GM12873 (cell line): ENCODE measurements around the gene CIROP.

ENCODE experiments used
- TF ChIP-seq, protein P1 (sequence below): IDR thresholded peaks from 2 replicates; pipeline ENCODE4 v1.5.1; 2012; ENCODE audit warnings: low read depth, mild to moderate bottlenecking, moderate library complexity, low read length, control low read depth; ENCODE audit not compliant: insufficient read depth; ENCODE audit errors: missing control alignments

CIROP gene

DNA sequence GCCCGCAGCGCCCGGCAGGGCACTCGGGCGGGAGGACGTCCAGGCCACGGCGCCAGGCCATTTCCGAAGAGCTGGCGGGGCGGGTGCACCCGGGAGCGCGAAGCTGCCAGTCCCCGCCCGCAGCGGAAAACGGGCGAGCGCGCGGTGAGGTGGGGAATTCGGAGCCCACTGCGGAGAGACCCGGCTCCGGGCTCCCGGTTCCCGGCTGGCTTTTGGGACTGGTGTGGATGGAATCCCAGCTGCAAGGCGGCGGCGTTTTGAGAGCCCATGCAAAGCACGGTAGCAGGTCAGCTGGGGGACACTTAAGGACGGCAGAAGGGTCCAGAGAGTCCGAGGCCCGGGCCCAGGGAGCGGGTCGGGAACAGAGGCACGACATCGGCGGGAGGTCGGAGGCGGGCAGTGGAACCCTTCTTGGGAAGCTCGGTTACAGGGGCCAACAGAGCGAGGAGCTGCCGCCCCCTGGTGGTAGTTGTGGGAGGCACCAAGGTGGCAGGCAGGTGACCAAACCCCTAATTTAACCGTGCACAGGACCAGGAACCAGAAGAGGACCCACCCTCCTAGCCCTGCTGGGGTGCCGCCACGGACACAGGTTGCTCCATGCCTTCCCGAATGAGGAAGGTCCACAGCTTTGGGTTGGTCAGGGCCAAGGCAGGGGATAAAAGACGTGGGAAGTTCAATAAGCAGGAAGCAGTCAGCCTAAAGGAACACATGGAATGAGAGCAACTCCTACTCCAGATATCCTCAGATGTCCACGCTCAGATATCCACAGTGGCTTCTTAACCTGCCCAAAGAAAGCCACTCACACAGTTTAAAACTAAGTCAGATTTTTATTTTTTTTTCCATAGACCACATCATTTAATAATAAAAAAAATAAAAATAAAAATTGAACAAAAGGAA lies 46.8 kb downstream of the CIROP start:
- TF ChIP-seq, protein P1, sequence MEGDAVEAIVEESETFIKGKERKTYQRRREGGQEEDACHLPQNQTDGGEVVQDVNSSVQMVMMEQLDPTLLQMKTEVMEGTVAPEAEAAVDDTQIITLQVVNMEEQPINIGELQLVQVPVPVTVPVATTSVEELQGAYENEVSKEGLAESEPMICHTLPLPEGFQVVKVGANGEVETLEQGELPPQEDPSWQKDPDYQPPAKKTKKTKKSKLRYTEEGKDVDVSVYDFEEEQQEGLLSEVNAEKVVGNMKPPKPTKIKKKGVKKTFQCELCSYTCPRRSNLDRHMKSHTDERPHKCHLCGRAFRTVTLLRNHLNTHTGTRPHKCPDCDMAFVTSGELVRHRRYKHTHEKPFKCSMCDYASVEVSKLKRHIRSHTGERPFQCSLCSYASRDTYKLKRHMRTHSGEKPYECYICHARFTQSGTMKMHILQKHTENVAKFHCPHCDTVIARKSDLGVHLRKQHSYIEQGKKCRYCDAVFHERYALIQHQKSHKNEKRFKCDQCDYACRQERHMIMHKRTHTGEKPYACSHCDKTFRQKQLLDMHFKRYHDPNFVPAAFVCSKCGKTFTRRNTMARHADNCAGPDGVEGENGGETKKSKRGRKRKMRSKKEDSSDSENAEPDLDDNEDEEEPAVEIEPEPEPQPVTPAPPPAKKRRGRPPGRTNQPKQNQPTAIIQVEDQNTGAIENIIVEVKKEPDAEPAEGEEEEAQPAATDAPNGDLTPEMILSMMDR = peak; percentile 96

DNA sequence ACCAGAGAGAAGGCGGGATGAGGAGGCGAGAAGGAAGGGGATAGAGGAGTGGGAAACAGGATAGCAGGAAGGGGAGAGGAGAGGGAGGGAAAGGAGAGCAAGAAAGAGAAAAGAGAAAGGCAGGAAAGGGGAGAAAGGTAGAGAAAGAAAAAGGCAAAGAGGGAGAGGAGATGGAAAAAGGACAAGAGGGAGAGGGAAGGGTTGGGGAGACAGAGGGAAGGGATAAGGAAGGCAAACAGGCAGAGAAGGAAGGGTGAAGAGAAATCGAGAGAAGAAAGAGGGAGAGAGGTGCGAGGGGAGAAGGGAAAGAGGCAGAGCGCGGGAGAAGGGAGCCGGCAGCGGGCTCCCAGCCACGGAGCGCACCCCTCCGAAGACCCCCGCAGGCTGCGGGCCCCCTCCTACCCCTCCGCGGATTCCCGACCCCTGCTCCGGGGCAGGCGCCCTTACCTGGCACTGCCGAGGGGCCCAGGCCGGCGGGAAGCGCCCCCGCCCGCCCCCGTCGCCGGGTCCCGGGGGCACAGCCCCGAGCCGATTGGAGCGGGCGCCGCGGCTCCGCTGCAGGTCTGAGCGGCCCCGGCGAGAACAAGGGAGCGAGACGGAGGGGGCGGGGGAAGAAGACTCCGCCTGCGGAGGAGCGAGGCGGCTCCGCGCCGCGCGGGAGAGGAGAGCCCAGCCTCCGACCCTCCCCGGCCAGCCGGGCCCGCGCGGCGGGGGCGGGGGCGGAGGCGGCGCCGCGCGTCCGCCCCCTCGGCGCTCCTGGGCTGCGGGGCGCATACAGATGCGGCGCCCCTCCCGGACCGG lies 47.6 kb downstream of the CIROP start, which contains the start of gene CDH24:
Gene CDH24 (minus strand): TSS at position 565 of the 801 bp plus-strand sequence. CDS start 1,787 bp downstream, outside the sequence.
- TF ChIP-seq, protein P1 = no peak

DNA sequence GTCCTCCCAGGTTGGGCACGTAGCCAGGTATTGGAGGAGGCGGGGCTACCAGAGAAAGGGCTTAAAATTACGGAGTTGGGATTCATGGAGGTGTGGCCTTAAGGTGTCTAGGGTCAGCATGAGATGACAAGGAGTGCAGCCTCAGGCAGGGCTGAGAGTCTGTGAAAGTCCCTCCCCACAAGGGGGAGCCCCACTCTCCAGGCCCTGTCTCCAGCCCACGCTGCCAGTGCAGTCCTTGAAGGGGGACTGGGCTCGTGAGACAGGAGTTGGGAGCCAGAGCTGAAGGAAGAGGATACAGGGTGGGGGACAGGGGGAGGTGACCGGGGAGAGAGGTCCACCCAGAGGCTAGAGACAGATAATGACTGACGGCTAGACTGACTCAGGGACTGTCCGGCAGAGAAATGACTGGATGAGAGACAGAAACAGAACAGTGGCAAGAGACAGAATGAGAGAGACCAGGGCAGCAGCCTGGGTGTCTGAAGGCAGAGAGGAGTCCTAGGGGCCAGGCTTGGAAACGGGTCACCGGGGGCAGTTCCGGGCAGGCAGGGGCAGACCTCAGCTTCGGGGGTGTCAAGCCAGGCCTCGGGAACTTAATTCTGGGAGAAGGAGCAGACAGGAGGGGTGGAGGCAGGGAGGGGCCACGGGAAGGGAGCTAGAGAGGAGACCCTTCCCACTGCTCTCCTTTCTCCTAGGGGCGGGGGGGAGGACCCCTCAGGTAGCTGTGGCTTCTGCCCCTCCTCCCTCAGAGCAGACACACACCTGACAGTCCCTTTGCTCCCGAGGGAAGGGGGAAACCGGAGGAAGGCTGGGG lies 48.4 kb downstream of the CIROP start:
- TF ChIP-seq, protein P1 = peak; percentile 93

DNA sequence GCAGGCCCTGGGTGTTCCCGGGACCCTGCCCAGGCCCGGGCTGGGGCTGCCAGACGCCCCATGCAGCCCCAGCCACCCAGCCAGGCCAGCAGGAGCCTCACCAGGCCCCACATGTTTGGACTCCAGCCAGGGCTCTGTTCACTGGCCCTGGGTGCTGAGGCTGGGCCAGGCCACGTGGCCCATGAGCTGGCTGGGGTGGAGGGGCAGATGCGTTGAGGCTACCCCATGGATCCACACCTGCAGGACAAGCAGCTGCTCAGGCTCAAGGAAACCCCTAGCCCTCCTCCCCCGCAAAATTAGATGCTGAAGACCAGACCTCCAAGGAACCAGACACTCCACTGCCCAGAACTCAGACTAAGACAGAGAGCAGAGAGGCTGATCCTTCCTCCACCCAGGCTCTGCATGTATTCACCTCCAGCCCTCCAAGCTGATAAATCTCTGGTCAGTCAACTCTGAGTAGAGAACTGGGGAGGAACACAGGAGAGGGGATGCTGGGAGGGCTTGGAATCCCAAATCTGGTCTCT lies 49.1 kb downstream of the CIROP start:
- TF ChIP-seq, protein P1 = peak; percentile 4

DNA sequence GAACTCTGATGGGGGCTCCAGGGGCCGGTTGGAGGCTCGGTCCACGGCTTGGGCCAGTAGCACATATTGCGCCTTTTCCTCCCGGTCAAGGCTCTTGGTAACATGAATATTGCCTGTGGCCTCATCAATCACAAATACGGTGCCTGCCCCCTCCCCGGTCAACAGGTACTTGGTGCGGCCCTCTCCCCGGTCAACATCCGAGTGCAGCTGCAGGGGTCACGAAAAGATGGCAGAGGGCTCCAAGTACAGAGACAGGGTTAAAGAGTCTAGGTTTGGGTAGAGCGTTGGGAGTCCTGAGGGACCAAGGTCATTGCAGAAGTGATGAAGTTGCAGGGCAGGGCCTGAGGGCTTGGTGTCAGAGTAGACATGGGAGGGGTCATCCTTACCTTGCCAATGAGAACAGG lies 49.6 kb downstream of the CIROP start:
- TF ChIP-seq, protein P1 = no peak

DNA sequence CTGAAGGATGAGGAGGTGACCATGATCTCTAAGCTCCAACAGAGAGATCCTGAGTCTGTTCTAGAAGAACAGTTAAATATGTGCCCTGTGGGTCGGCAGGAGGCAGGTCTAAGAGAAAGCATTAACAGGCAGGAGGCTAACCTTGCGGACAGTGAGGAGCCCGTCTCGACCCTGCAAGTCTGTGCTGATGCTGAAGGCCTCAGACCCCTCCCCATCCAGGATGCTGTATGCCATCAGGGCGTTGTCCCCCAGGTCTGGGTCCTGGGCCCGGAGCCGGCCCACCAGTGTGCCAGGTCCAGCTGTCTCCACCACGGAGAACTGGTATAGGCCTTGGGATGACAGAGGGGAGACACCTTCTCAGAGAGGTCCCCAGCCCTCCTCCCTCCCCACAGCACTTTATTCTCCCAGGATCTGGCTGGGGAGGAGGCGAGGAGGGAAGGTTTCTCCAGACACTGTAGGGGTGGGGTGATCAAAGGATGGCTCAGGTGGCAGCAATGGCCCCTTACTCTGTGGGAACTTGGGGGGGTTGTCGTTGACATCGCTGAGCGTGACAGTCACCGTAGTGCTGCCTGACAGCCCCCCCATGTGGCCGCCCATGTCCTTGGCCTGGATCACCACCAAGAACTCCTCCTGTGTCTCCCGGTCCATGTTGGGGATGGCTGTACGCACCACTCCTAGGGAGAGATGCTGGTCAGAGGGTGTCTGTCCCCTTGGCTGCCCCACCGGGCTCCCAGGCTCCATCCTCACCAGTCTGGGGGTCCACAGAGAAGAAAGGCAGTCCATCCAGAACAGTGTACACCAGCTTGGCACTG lies 50.6 kb downstream of the CIROP start:
- TF ChIP-seq, protein P1 = peak; percentile 61
